HEK293 (cell line): ENCODE data around the gene PAQR6.
A peak's percentile ranks its signal among the peaks of the same experiment; 100 is the strongest.

ENCODE experiments used
- CTCF ChIA-PET: fragments of 350-600 bp; formaldehyde crosslinking; extraction: SDS; loops from one replicate; lab custom pipeline; 2021; ENCODE audit warnings: antibody characterized with exemption; lab: Yijun Ruan, JAX
- POLR2A ChIA-PET: fragments of 300-600 bp; formaldehyde crosslinking; extraction: SDS; loops from one replicate; lab custom pipeline; 2020; ENCODE audit warnings: antibody characterized with exemption, inconsistent platforms; lab: Yijun Ruan, JAX
- H3K27ac ChIP-seq: fragments of 200-500 bp; sonication (Bioruptor generic); 2 replicates; pipeline ENCODE4 v1.5.1; 2014; ENCODE audit warnings: low read depth, low read length, control low read depth, inconsistent platforms; ENCODE audit errors: extremely low read depth
- H3K36me3 ChIP-seq, 2 experiments: fragments of 200-500 bp in 1 of 2; sonication (Bioruptor generic) in 1 of 2; 1 replicate in 1 of 2; 2 replicates in 1 of 2; pipeline ENCODE4 v1.5.1; 2014 to 2017; ENCODE audit warnings: inconsistent platforms in 2 of 2, low read length in 2 of 2; ENCODE audit not compliant: control insufficient read depth in 2 of 2, insufficient read depth in 1 of 2
- H3K4me1 ChIP-seq: fragments of 200-500 bp; sonication (Bioruptor generic); 2 replicates; pipeline ENCODE4 v1.5.1; 2014; ENCODE audit warnings: mild to moderate bottlenecking, low read length, inconsistent platforms; ENCODE audit not compliant: control insufficient read depth, insufficient read depth
- H3K4me3 ChIP-seq: 2 replicates; pipeline ENCODE4 v1.5.1; 2011; ENCODE audit warnings: low read depth, mild to moderate bottlenecking, control low read depth, low read length, moderate library complexity
- H3K9me3 ChIP-seq: fragments of 200-500 bp; sonication (Bioruptor generic); 2 replicates; pipeline ENCODE4 v1.5.1; 2014; ENCODE audit warnings: low read depth, low read length, inconsistent platforms; ENCODE audit not compliant: control insufficient read depth, insufficient read depth
- KLF7 ChIP-seq: fragments of 450-650 bp; formaldehyde crosslinking; IDR thresholded peaks from 2 replicates; pipeline ENCODE4 v1.5.1; 2016; ENCODE audit warnings: missing biosample characterization, missing genetic modification characterization, borderline replicate concordance
- MYNN ChIP-seq: fragments of 450-650 bp; formaldehyde crosslinking; IDR thresholded peaks from 2 replicates; pipeline ENCODE4 v1.5.1; 2016; ENCODE audit warnings: missing biosample characterization, missing genetic modification characterization, borderline replicate concordance
- PRDM1 ChIP-seq: fragments of 450-650 bp; formaldehyde crosslinking; IDR thresholded peaks from 2 replicates; pipeline ENCODE4; 2016; ENCODE audit warnings: missing biosample characterization, missing genetic modification characterization
- PRDM4 ChIP-seq: fragments of 450-650 bp; formaldehyde crosslinking; IDR thresholded peaks from 2 replicates; pipeline ENCODE4 v1.5.1; 2017; ENCODE audit warnings: missing biosample characterization, missing genetic modification characterization
- ZBTB21 ChIP-seq: fragments of 450-650 bp; formaldehyde crosslinking; IDR thresholded peaks from 2 replicates; pipeline ENCODE4 v1.5.1; 2017; ENCODE audit warnings: missing biosample characterization, missing genetic modification characterization
- ZBTB7A ChIP-seq: fragments of 450-650 bp; formaldehyde crosslinking; IDR thresholded peaks from 2 replicates; pipeline ENCODE4 v1.5.1; 2016; ENCODE audit warnings: low read depth, missing biosample characterization, missing genetic modification characterization
- ZEB2 ChIP-seq: fragments of 450-650 bp; formaldehyde crosslinking; IDR thresholded peaks from 2 replicates; pipeline ENCODE4 v1.5.1; 2016; ENCODE audit warnings: missing biosample characterization, missing genetic modification characterization
- ZFHX2 ChIP-seq: fragments of 450-650 bp; formaldehyde crosslinking; conservative IDR thresholded peaks from 2 replicates; pipeline ENCODE4 v1.5.1; 2016; ENCODE audit warnings: missing biosample characterization, missing genetic modification characterization
- ZIC2 ChIP-seq: fragments of 450-650 bp; formaldehyde crosslinking; IDR thresholded peaks from 2 replicates; pipeline ENCODE4 v1.5.1; 2016; ENCODE audit warnings: missing biosample characterization, missing genetic modification characterization
- ZNF112 ChIP-seq: fragments of 450-650 bp; formaldehyde crosslinking; IDR thresholded peaks from 2 replicates; pipeline ENCODE4 v1.5.0; 2017; ENCODE audit warnings: missing biosample characterization, missing genetic modification characterization
- ZNF121 ChIP-seq: fragments of 450-650 bp; formaldehyde crosslinking; IDR thresholded peaks from 2 replicates; pipeline ENCODE4 v1.5.1; 2016; ENCODE audit warnings: missing biosample characterization, missing genetic modification characterization
- ZNF2 ChIP-seq: fragments of 450-650 bp; formaldehyde crosslinking; IDR thresholded peaks from 2 replicates; pipeline ENCODE4 v1.5.1; 2016; ENCODE audit warnings: missing biosample characterization, missing genetic modification characterization
- ZNF211 ChIP-seq: fragments of 450-650 bp; formaldehyde crosslinking; IDR thresholded peaks from 2 replicates; pipeline ENCODE4 v1.5.1; 2016; ENCODE audit warnings: low read depth, missing biosample characterization, missing genetic modification characterization
- ZNF366 ChIP-seq: fragments of 450-650 bp; formaldehyde crosslinking; conservative IDR thresholded peaks from 2 replicates; pipeline ENCODE4 v1.5.1; 2016; ENCODE audit warnings: missing biosample characterization, missing genetic modification characterization
- ZNF626 ChIP-seq: fragments of 450-650 bp; sonication (Bioruptor Pico); formaldehyde crosslinking; IDR thresholded peaks from 2 replicates; pipeline ENCODE4 v1.5.1; 2018; ENCODE audit warnings: missing biosample characterization, missing genetic modification characterization, inconsistent platforms
- ZNF629 ChIP-seq: fragments of 450-650 bp; formaldehyde crosslinking; IDR thresholded peaks from 2 replicates; pipeline ENCODE4 v1.5.1; 2017; ENCODE audit warnings: missing biosample characterization, missing genetic modification characterization
- TF ChIP-seq, protein P1 (sequence below): fragments of 450-650 bp; formaldehyde crosslinking; IDR thresholded peaks from 2 replicates; pipeline ENCODE4 v1.5.1; 2016; ENCODE audit warnings: missing biosample characterization, missing genetic modification characterization, borderline replicate concordance
- TF ChIP-seq, protein P2 (sequence below): fragments of 450-650 bp; formaldehyde crosslinking; IDR thresholded peaks from 2 replicates; pipeline ENCODE4 v1.5.0; 2017; ENCODE audit warnings: missing biosample characterization, missing genetic modification characterization, borderline replicate concordance

PAQR6 gene

DNA sequence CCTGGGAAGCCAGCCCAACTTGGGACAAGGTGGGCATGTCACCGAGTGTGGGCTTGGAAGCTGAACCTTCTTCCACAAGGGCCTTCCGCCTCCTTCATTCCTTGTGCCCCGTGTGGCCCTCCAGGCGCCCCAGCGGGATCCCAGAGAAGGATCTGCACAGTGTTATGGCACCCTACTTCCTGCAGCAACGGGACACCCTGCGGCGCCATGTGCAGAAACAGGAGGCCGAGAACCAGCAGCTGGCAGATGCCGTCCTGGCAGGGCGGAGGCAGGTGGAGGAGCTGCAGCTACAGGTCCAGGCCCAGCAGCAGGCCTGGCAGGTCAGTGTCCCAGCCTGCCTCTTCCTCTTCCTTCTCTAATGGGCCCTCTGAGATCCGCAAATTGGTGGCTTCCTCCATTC lies 11.7 kb downstream of the PAQR6 start:
- Histone ChIP-seq H3K36me3 (peaks cover 14 to 43% of the 10 kb centered on the region in 2 experiments; a peak in 2 of 3 replicates), H3K27ac (no peak overlapping the region), H3K4me1 (no peaks in the 10 kb centered on the region), H3K4me3 (no peak overlapping the region), H3K9me3 (no peaks in the 10 kb centered on the region)
- POLR2A ChIA-PET = interaction anchor here (0.6 kb wide), 1 partner anchor 11 kb away, joined by 8 read pairs; no protein-coding TSS in a partner anchor
- no peak for TF ChIP-seq ZNF112 (tag by site-specific recombination)
- TF ChIP-seq PRDM4 = no peak
- no peak for TF ChIP-seq ZNF626 (tag by site-specific recombination)
- TF ChIP-seq ZIC2 (tag by site-specific recombination) = 0 out of 2 replicates have a peak, but pooled peaks have one; percentile 17
- no peak for TF ChIP-seq ZEB2 (tag by site-specific recombination)
- TF ChIP-seq ZNF2 (tag by site-specific recombination) = no peak
- no peak for TF ChIP-seq KLF7 (tag by site-specific recombination)
- TF ChIP-seq, protein P1, sequence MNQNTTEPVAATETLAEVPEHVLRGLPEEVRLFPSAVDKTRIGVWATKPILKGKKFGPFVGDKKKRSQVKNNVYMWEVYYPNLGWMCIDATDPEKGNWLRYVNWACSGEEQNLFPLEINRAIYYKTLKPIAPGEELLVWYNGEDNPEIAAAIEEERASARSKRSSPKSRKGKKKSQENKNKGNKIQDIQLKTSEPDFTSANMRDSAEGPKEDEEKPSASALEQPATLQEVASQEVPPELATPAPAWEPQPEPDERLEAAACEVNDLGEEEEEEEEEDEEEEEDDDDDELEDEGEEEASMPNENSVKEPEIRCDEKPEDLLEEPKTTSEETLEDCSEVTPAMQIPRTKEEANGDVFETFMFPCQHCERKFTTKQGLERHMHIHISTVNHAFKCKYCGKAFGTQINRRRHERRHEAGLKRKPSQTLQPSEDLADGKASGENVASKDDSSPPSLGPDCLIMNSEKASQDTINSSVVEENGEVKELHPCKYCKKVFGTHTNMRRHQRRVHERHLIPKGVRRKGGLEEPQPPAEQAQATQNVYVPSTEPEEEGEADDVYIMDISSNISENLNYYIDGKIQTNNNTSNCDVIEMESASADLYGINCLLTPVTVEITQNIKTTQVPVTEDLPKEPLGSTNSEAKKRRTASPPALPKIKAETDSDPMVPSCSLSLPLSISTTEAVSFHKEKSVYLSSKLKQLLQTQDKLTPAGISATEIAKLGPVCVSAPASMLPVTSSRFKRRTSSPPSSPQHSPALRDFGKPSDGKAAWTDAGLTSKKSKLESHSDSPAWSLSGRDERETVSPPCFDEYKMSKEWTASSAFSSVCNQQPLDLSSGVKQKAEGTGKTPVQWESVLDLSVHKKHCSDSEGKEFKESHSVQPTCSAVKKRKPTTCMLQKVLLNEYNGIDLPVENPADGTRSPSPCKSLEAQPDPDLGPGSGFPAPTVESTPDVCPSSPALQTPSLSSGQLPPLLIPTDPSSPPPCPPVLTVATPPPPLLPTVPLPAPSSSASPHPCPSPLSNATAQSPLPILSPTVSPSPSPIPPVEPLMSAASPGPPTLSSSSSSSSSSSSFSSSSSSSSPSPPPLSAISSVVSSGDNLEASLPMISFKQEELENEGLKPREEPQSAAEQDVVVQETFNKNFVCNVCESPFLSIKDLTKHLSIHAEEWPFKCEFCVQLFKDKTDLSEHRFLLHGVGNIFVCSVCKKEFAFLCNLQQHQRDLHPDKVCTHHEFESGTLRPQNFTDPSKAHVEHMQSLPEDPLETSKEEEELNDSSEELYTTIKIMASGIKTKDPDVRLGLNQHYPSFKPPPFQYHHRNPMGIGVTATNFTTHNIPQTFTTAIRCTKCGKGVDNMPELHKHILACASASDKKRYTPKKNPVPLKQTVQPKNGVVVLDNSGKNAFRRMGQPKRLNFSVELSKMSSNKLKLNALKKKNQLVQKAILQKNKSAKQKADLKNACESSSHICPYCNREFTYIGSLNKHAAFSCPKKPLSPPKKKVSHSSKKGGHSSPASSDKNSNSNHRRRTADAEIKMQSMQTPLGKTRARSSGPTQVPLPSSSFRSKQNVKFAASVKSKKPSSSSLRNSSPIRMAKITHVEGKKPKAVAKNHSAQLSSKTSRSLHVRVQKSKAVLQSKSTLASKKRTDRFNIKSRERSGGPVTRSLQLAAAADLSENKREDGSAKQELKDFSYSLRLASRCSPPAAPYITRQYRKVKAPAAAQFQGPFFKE (tag by site-specific recombination) = no peak
- CTCF ChIA-PET = no interaction called here

DNA sequence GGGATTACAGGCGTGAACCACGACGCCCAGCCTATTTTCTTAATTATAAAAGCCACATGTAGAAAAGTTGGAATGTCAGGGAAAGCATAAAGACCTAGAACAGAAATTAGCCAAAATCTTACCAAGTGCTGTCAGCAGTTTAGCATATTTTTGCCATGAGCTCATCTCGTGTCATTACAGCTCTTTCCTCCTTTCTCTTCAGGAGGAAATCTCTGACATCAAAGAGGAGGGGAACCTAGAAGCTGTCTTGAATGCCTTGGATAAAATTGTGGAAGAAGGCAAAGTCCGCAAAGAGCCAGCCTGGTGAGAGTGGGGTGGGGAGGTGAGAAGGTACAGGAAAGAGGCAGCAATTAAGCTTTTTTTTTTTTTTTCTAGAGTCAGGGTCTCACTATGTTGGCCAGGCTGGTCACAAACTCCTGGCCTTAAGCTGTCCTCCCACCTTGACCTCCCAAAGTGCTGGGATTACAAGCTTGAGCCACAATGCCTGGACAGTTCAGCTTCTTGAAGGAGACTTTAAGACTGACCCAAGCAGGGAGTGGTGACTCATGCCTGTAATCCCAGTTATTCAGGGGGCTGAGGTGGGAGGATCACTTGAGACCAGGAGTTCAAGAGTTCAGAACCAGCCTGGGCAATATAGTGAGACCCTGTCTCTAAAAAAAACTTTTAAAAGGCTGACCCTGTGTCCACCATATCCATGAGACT lies 14.3 kb downstream of the PAQR6 start:
- Histone ChIP-seq H3K36me3 (peaks cover 14 to 30% of the 10 kb centered on the region in 2 experiments; a peak in 2 of 3 replicates), H3K9me3 (no peaks in the 10 kb centered on the region), H3K4me3 (no peak overlapping the region), H3K4me1 (no peaks in the 10 kb centered on the region), H3K27ac (no peak overlapping the region)
- ChIA-PET CTCF (interaction anchor here (0.7 to 3.0 kb wide), 7 partner anchors 9 to 241 kb away, joined by 3 to 19 read pairs (median 9); no protein-coding TSS in a partner anchor), POLR2A (interaction anchor here (0.5 to 2.5 kb wide), 5 partner anchors 16 to 187 kb away, joined by 3 to 13 read pairs (median 3); partner anchors contain the start of genes PMF1 and SLC25A44)
- TF ChIP-seq PRDM1 (tag by site-specific recombination) (peak; percentile 69), ZNF629 (peak; percentile 46; the same call in 1 of the 2 replicates), ZBTB21 (0 out of 2 replicates have a peak, but pooled peaks have one; percentile 28), ZNF211 (tag by site-specific recombination) (no peak), ZNF121 (tag by site-specific recombination) (peak; percentile 74), ZNF366 (tag by site-specific recombination) (peak; percentile 35; the same call in 1 of the 2 replicates), KLF7 (tag by site-specific recombination) (no peak), ZFHX2 (tag by site-specific recombination) (0 out of 2 replicates have a peak, but pooled peaks have one; percentile 4), ZBTB7A (no peak), MYNN (no peak)
- TF ChIP-seq, protein P2, sequence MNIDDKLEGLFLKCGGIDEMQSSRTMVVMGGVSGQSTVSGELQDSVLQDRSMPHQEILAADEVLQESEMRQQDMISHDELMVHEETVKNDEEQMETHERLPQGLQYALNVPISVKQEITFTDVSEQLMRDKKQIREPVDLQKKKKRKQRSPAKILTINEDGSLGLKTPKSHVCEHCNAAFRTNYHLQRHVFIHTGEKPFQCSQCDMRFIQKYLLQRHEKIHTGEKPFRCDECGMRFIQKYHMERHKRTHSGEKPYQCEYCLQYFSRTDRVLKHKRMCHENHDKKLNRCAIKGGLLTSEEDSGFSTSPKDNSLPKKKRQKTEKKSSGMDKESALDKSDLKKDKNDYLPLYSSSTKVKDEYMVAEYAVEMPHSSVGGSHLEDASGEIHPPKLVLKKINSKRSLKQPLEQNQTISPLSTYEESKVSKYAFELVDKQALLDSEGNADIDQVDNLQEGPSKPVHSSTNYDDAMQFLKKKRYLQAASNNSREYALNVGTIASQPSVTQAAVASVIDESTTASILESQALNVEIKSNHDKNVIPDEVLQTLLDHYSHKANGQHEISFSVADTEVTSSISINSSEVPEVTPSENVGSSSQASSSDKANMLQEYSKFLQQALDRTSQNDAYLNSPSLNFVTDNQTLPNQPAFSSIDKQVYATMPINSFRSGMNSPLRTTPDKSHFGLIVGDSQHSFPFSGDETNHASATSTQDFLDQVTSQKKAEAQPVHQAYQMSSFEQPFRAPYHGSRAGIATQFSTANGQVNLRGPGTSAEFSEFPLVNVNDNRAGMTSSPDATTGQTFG (tag by site-specific recombination) = no peak
